ENCODE measurements around the gene HNRNPH1. TPM values are rescaled to one million over a fixed set of nuclear protein-coding genes. Genes with fewer than 3 reads are reported as not detected.

Gene HNRNPH1
- total and polyA plus RNA-seq, 2 of the 13 experiments (the other 11 are each of a cell fraction or from before 2014, with no cell fraction given): 382 to 1,064 TPM

DNA sequence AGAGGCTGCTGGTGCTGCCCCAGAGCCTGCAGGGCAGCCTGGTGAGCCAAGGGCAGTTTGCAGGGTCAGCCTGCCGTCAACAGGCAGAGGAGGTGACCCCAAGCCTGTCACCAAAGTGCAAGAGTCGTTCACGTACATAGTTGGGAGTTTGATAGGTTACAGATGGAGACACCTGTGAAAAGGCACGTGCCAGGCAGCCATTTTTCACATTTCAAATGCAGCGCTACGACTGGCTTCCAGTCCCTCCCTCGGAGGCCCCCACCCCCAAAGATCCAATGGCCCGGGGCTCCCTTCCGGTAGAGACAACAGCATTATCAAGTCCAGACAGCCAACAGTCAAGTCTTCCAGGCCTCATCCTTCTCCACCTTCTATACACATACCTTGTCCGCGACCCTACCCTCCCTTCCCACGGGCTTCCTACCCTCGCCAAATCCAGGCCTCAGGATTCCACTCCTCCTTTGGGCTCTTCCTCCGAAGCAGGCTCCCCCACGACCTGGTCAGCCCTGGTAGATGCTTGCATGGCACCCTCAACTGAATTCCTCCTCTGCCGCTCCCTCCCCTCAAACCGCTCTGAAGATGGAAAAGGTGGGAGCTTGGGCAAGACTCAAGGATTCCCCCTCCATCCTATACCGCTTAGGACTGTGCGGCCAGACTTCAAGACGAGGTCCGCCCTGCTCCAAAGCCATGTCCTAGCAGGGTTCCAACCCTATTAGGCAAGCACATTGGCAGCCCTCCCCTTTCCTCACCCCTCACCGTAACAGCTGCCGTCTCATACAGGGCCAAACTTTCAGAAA lies 13.2 kb downstream of the HNRNPH1 start (continued):
- no peak for TF ChIP-seq SNRNP70 (IDR thresholded peaks at IDR 0.05; ENCODE audit: low read depth, low read length)
- TF ChIP-seq ZNF441 (CRISPR knock-in tag; IDR thresholded peaks at IDR 0.05; ENCODE audit: borderline replicate concordance): no peak
- no peak for TF ChIP-seq TEF (CRISPR knock-in tag; IDR thresholded peaks at IDR 0.05)
- peak; percentile 94 for TF ChIP-seq RBM22 (optimal IDR thresholded peaks at IDR 0.05; ENCODE audit: low read length)
- TF ChIP-seq RBFOX2 (IDR thresholded peaks at IDR 0.05; ENCODE audit: low read depth, low read length): peak; percentile 60
- TF ChIP-seq, protein P1, sequence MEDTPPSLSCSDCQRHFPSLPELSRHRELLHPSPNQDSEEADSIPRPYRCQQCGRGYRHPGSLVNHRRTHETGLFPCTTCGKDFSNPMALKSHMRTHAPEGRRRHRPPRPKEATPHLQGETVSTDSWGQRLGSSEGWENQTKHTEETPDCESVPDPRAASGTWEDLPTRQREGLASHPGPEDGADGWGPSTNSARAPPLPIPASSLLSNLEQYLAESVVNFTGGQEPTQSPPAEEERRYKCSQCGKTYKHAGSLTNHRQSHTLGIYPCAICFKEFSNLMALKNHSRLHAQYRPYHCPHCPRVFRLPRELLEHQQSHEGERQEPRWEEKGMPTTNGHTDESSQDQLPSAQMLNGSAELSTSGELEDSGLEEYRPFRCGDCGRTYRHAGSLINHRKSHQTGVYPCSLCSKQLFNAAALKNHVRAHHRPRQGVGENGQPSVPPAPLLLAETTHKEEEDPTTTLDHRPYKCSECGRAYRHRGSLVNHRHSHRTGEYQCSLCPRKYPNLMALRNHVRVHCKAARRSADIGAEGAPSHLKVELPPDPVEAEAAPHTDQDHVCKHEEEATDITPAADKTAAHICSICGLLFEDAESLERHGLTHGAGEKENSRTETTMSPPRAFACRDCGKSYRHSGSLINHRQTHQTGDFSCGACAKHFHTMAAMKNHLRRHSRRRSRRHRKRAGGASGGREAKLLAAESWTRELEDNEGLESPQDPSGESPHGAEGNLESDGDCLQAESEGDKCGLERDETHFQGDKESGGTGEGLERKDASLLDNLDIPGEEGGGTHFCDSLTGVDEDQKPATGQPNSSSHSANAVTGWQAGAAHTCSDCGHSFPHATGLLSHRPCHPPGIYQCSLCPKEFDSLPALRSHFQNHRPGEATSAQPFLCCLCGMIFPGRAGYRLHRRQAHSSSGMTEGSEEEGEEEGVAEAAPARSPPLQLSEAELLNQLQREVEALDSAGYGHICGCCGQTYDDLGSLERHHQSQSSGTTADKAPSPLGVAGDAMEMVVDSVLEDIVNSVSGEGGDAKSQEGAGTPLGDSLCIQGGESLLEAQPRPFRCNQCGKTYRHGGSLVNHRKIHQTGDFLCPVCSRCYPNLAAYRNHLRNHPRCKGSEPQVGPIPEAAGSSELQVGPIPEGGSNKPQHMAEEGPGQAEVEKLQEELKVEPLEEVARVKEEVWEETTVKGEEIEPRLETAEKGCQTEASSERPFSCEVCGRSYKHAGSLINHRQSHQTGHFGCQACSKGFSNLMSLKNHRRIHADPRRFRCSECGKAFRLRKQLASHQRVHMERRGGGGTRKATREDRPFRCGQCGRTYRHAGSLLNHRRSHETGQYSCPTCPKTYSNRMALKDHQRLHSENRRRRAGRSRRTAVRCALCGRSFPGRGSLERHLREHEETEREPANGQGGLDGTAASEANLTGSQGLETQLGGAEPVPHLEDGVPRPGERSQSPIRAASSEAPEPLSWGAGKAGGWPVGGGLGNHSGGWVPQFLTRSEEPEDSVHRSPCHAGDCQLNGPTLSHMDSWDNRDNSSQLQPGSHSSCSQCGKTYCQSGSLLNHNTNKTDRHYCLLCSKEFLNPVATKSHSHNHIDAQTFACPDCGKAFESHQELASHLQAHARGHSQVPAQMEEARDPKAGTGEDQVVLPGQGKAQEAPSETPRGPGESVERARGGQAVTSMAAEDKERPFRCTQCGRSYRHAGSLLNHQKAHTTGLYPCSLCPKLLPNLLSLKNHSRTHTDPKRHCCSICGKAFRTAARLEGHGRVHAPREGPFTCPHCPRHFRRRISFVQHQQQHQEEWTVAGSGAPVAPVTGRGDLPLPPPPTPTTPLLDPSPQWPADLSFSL (CRISPR knock-in tag; IDR thresholded peaks at IDR 0.05): no peak
- TF ChIP-seq ZNF274 (CRISPR knock-in tag; IDR thresholded peaks at IDR 0.05): 0 out of 2 replicates have a peak, but pooled peaks have one; percentile 22
- TF ChIP-seq EHMT2 (IDR thresholded peaks at IDR 0.05; ENCODE audit: borderline replicate concordance, low read depth, low read length): no peak
- TF ChIP-seq, protein P2, sequence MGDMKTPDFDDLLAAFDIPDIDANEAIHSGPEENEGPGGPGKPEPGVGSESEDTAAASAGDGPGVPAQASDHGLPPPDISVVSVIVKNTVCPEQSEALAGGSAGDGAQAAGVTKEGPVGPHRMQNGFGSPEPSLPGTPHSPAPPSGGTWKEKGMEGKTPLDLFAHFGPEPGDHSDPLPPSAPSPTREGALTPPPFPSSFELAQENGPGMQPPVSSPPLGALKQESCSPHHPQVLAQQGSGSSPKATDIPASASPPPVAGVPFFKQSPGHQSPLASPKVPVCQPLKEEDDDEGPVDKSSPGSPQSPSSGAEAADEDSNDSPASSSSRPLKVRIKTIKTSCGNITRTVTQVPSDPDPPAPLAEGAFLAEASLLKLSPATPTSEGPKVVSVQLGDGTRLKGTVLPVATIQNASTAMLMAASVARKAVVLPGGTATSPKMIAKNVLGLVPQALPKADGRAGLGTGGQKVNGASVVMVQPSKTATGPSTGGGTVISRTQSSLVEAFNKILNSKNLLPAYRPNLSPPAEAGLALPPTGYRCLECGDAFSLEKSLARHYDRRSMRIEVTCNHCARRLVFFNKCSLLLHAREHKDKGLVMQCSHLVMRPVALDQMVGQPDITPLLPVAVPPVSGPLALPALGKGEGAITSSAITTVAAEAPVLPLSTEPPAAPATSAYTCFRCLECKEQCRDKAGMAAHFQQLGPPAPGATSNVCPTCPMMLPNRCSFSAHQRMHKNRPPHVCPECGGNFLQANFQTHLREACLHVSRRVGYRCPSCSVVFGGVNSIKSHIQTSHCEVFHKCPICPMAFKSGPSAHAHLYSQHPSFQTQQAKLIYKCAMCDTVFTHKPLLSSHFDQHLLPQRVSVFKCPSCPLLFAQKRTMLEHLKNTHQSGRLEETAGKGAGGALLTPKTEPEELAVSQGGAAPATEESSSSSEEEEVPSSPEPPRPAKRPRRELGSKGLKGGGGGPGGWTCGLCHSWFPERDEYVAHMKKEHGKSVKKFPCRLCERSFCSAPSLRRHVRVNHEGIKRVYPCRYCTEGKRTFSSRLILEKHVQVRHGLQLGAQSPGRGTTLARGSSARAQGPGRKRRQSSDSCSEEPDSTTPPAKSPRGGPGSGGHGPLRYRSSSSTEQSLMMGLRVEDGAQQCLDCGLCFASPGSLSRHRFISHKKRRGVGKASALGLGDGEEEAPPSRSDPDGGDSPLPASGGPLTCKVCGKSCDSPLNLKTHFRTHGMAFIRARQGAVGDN (CRISPR knock-in tag; IDR thresholded peaks at IDR 0.05): peak; percentile 8; the same call in 1 of the 2 replicates
- TF ChIP-seq ZBTB3 (CRISPR knock-in tag; IDR thresholded peaks at IDR 0.05; ENCODE audit: borderline replicate concordance, low read depth): no peak
- TF ChIP-seq POLR2AphosphoS5 (IDR thresholded peaks at IDR 0.05; ENCODE audit: low read depth, low read length): no peak
- no peak for TF ChIP-seq FOXP1 (IDR thresholded peaks at IDR 0.05)
- no peak for TF ChIP-seq FOXP1 (CRISPR knock-in tag; IDR thresholded peaks at IDR 0.05)
- no peak for TF ChIP-seq ZNF639 (CRISPR knock-in tag; conservative IDR thresholded peaks at IDR 0.05)
- TF ChIP-seq, protein P3, sequence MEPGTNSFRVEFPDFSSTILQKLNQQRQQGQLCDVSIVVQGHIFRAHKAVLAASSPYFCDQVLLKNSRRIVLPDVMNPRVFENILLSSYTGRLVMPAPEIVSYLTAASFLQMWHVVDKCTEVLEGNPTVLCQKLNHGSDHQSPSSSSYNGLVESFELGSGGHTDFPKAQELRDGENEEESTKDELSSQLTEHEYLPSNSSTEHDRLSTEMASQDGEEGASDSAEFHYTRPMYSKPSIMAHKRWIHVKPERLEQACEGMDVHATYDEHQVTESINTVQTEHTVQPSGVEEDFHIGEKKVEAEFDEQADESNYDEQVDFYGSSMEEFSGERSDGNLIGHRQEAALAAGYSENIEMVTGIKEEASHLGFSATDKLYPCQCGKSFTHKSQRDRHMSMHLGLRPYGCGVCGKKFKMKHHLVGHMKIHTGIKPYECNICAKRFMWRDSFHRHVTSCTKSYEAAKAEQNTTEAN (CRISPR knock-in tag; conservative IDR thresholded peaks at IDR 0.05): no peak

Measured in HepG2 (cell line).